Measurements from ENCODE around the gene DNAJC30. TPM values are rescaled to one million over a fixed set of nuclear protein-coding genes. Genes with fewer than 3 reads are reported as not detected.
A peak's percentile ranks its signal among the peaks of the same experiment; 100 is the strongest.

Gene DNAJC30
- total and polyA plus RNA-seq, 12 donors, result 7.1 to 28.2 (median 14.9) TPM

GRCh38 chr7:73648593-73649332, 34.5 kb downstream of the DNAJC30 start:
- DNase-seq, result no peak
- 31 to 39% (median 37%) methylated on average over 1 of the region's 1 CpG for WGBS, 4 donors
- peaks cover 0 to 4% of the 10 kb centered on the region in 2 donors for H3K4me1 ChIP-seq (replicated peaks in 1 of 2)
- no peaks in the 10 kb centered on the region for H3K36me3 ChIP-seq (replicated peaks in 1 of 2)
- H3K4me3 ChIP-seq, result no peak overlapping the region
- no peaks in the 10 kb centered on the region for H3K9me3 ChIP-seq (replicated peaks in 1 of 3)
- TF ChIP-seq POLR2A (IDR thresholded peaks at IDR 0.05) (no peak), CTCF (IDR thresholded peaks at IDR 0.05) (no peak)
- H3K27ac ChIP-seq, result no peak overlapping the region
- intact Hi-C loops (cut with DNase I), result no loop called here
- H3K27me3 ChIP-seq, result peaks cover 21% of the 10 kb centered on the region

GRCh38 chr7:73647725-73648592, 35.3 kb downstream of the DNAJC30 start:
- peaks cover 21% of the 10 kb centered on the region for H3K27me3 ChIP-seq
- H3K4me1 ChIP-seq (replicated peaks in 1 of 2), result peaks cover 0 to 4% of the 10 kb centered on the region in 2 donors
- no peaks in the 10 kb centered on the region for H3K36me3 ChIP-seq (replicated peaks in 1 of 2)
- H3K27ac ChIP-seq, result no peak overlapping the region
- intact Hi-C loops (cut with DNase I), result no loop called here
- peak in 1 of 7 donors; percentile 26 for DNase-seq
- WGBS, 4 donors, result 2 to 11% (median 2%) methylated on average over 6 to 60 of the region's 62 CpGs
- peak overlapping the region in 1 of 4 donors; percentile 56 for H3K4me3 ChIP-seq
- TF ChIP-seq POLR2A (IDR thresholded peaks at IDR 0.05) (no peak), CTCF (IDR thresholded peaks at IDR 0.05) (peak in 1 of 6 experiments; percentile 19)
- H3K9me3 ChIP-seq (replicated peaks in 1 of 3), result no peaks in the 10 kb centered on the region

- no peaks in the 10 kb centered on the region for H3K36me3 ChIP-seq (replicated peaks in 1 of 2)
- no peak for DNase-seq
- TF ChIP-seq POLR2A (IDR thresholded peaks at IDR 0.05) (no peak), CTCF (IDR thresholded peaks at IDR 0.05) (no peak)
- H3K9me3 ChIP-seq (replicated peaks in 1 of 3), result no peaks in the 10 kb centered on the region
- 36 to 65% (median 43%) methylated on average over 8 to 16 of the region's 16 CpGs for WGBS, 4 donors
- no peak overlapping the region for H3K27ac ChIP-seq
- peaks cover 17% of the 10 kb centered on the region for H3K27me3 ChIP-seq
- peak overlapping the region in 1 of 4 donors; percentile 56 for H3K4me3 ChIP-seq
- intact Hi-C loops (cut with DNase I), result no loop called here
- H3K4me1 ChIP-seq (replicated peaks in 1 of 2), result peaks cover 0 to 4% of the 10 kb centered on the region in 2 donors
Observed at GRCh38 chr7:73646785-73647724, 36.2 kb downstream of the DNAJC30 start.

All from adrenal gland (tissue), 12 donors.